Endothelial cell (in vitro differentiated cells): ENCODE data around the gene SLC25A33. TPM values are rescaled to one million over a fixed set of nuclear protein-coding genes. Genes with fewer than 3 reads are reported as not detected.
"Not testable (repeated sequence)": the region's sequence is repeated elsewhere in the genome, so short reads cannot be mapped to it uniquely, and the experiment has no call there.

Experiments
- DNase-seq: peaks from one replicate; pipeline ENCODE4 v3.0.0; 2021; ENCODE audit warnings: low spot score
- H3K27ac Mint-ChIP-seq: one replicate; pipeline ENCODE4 v1.8.0; 2021; ENCODE audit warnings: mixed read lengths, inconsistent platforms; ENCODE audit not compliant: unreplicated experiment
- H3K27me3 Mint-ChIP-seq: one replicate; pipeline ENCODE4 v1.8.0; 2021; ENCODE audit warnings: mild to moderate bottlenecking, moderate library complexity, mixed read lengths, inconsistent platforms; ENCODE audit not compliant: unreplicated experiment
- H3K36me3 Mint-ChIP-seq: one replicate; pipeline ENCODE4 v1.8.0; 2021; ENCODE audit warnings: mild to moderate bottlenecking, low read depth, mixed read lengths, inconsistent platforms; ENCODE audit not compliant: unreplicated experiment
- H3K4me1 Mint-ChIP-seq: one replicate; pipeline ENCODE4 v1.8.0; 2021; ENCODE audit warnings: mild to moderate bottlenecking, mixed read lengths, inconsistent platforms; ENCODE audit not compliant: unreplicated experiment
- H3K4me3 Mint-ChIP-seq: one replicate; pipeline ENCODE4 v1.8.0; 2021; ENCODE audit warnings: mild to moderate bottlenecking, mixed read lengths, inconsistent platforms; ENCODE audit not compliant: unreplicated experiment
- H3K9me3 Mint-ChIP-seq: one replicate; pipeline ENCODE4 v1.8.0; 2021; ENCODE audit warnings: mixed read lengths, inconsistent platforms; ENCODE audit not compliant: unreplicated experiment
- CTCF ChIP-seq: fragments of 200-600 bp; sonication (generic); IDR thresholded peaks from one replicate; pipeline ENCODE4 v1.5.0; 2021; ENCODE audit warnings: antibody characterized with exemption; ENCODE audit not compliant: unreplicated experiment
- total RNA-seq: library from RNA; stranded (reverse); fragmentation: NEBNext Ultra II Directional; extraction: Animal tissue kit (Norgen Biotek cat#: 25700); gene quantifications from one replicate; pipeline ENCODE4 v1.2.1, GENCODE V29; 2021; ENCODE audit not compliant: unreplicated experiment

SLC25A33 gene
- total RNA-seq, 1 donor from 2014 or later = 4.2 TPM

- no peak for TF ChIP-seq CTCF
- no peak for DNase-seq
- no peak overlapping the region for H3K27ac Mint-ChIP-seq
- no peaks in the 10 kb centered on the region for H3K9me3 Mint-ChIP-seq
- H3K4me3 Mint-ChIP-seq = no peak overlapping the region
- H3K4me1 Mint-ChIP-seq = peaks cover 12% of the 10 kb centered on the region
- H3K27me3 Mint-ChIP-seq = peaks cover 4% of the 10 kb centered on the region
- peaks cover 21% of the 10 kb centered on the region for H3K36me3 Mint-ChIP-seq
Observed at GRCh38 chr1:9558946-9559545, 19.8 kb downstream of the SLC25A33 start.

- H3K27me3 Mint-ChIP-seq = peaks cover 4% of the 10 kb centered on the region
- H3K9me3 Mint-ChIP-seq = no peaks in the 10 kb centered on the region
- TF ChIP-seq CTCF = no peak
- H3K4me1 Mint-ChIP-seq = peaks cover 12% of the 10 kb centered on the region
- H3K36me3 Mint-ChIP-seq = peaks cover 21% of the 10 kb centered on the region
- DNase-seq = no peak
- H3K4me3 Mint-ChIP-seq = no peak overlapping the region
- no peak overlapping the region for H3K27ac Mint-ChIP-seq
Observed at GRCh38 chr1:9559673-9560072, 20.4 kb downstream of the SLC25A33 start.

- not testable (repeated sequence) for H3K27me3 Mint-ChIP-seq, H3K4me3 Mint-ChIP-seq, H3K9me3 Mint-ChIP-seq, DNase-seq, H3K27ac Mint-ChIP-seq
- H3K4me1 Mint-ChIP-seq = peaks cover 12% of the 10 kb centered on the region
- H3K36me3 Mint-ChIP-seq = peaks cover 21% of the 10 kb centered on the region
Observed at GRCh38 chr1:9560090-9560489, 20.8 kb downstream of the SLC25A33 start.

- no peak for TF ChIP-seq CTCF
- peaks cover 9% of the 10 kb centered on the region for H3K36me3 Mint-ChIP-seq
- no peak for DNase-seq
Observed at GRCh38 chr1:9561429-9561828, 22.2 kb downstream of the SLC25A33 start.

GRCh38 chr1:9569267-9569666 lies 30.0 kb downstream of the SLC25A33 start:
- no peak for TF ChIP-seq CTCF
- Mint-ChIP-seq H3K9me3 (no peaks in the 10 kb centered on the region), H3K4me1 (no peaks in the 10 kb centered on the region), H3K4me3 (no peak overlapping the region), H3K27me3 (no peaks in the 10 kb centered on the region), H3K36me3 (no peaks in the 10 kb centered on the region), H3K27ac (no peak overlapping the region)
- DNase-seq = no peak

More at GRCh38 chr1:9561429-9561828, 22.2 kb downstream of the SLC25A33 start:
- Mint-ChIP-seq H3K4me1 (peaks cover 12% of the 10 kb centered on the region), H3K27me3 (peaks cover 4% of the 10 kb centered on the region), H3K27ac (no peak overlapping the region), H3K9me3 (no peaks in the 10 kb centered on the region), H3K4me3 (no peak overlapping the region)

GRCh38 chr1:9570886-9571529 lies 31.7 kb downstream of the SLC25A33 start:
- not testable (repeated sequence) for H3K27me3 Mint-ChIP-seq, DNase-seq, H3K27ac Mint-ChIP-seq, H3K9me3 Mint-ChIP-seq, H3K4me1 Mint-ChIP-seq, H3K36me3 Mint-ChIP-seq, H3K4me3 Mint-ChIP-seq
